Spleen (tissue), 11 donors: ENCODE results near the gene KCMF1. TPM values are rescaled to one million over a fixed set of nuclear protein-coding genes. Genes with fewer than 3 reads are reported as not detected.

Experiments used
- DNase-seq: peaks from one replicate; pipeline ENCODE4 v3.0.0-alpha.2; 2020
- H3K27ac ChIP-seq, 8 donors: fragments of 200-600 bp; sonication (generic) in 7 of 8; 1 replicate in 4 of 8; 2 replicates in 4 of 8; pipeline versions ENCODE4 v1.5.0 to v1.8.0; 2016 to 2021; ENCODE audit warnings: inconsistent platforms in 4 of 8, mild to moderate bottlenecking in 4 of 8, moderate library complexity in 1 of 8
- H3K27me3 ChIP-seq, 7 donors: fragments of 200-600 bp; sonication (generic) in 6 of 7; replicated peaks in 1 of 7; 1 replicate in 4 of 7; 2 replicates in 3 of 7; pipeline versions ENCODE4 v1.5.0 to v1.8.0; 2016 to 2021; ENCODE audit warnings: inconsistent platforms in 3 of 7, mild to moderate bottlenecking in 1 of 7
- H3K36me3 ChIP-seq, 6 donors: fragments of 200-600 bp; sonication (generic) in 5 of 6; 1 replicate in 4 of 6; 2 replicates in 2 of 6; pipeline versions ENCODE4 v1.5.0 to v1.8.0; 2016 to 2021; ENCODE audit warnings: inconsistent platforms in 2 of 6
- H3K4me1 ChIP-seq, 6 donors: fragments of 200-600 bp; sonication (generic) in 5 of 6; 1 replicate in 3 of 6; 2 replicates in 3 of 6; pipeline versions ENCODE4 v1.5.0 to v1.8.0; 2016 to 2021; ENCODE audit warnings: inconsistent platforms in 3 of 6
- H3K4me3 ChIP-seq, 8 donors: fragments of 200-600 bp; sonication (generic) in 7 of 8; 1 replicate in 4 of 8; 2 replicates in 4 of 8; pipeline versions ENCODE4 v1.5.0 to v1.8.0; 2016 to 2021; ENCODE audit warnings: inconsistent platforms in 4 of 8, mild to moderate bottlenecking in 4 of 8, moderate library complexity in 2 of 8
- H3K9me3 ChIP-seq, 8 donors: fragments of 200-600 bp; sonication (generic) in 7 of 8; 1 replicate in 4 of 8; 2 replicates in 4 of 8; pipeline versions ENCODE4 v1.5.0 to v1.8.0; 2016 to 2021; ENCODE audit warnings: inconsistent platforms in 4 of 8
- POLR2A ChIP-seq, 3 donors: fragments of 450-650 bp; IDR thresholded peaks; one replicate each; pipeline ENCODE4 v1.5.1; 2017; ENCODE audit warnings: antibody characterized with exemption in 3 of 3, mild to moderate bottlenecking in 1 of 3
- POLR2AphosphoS5 ChIP-seq, 3 donors: sonication (generic); formaldehyde crosslinking; IDR thresholded peaks; one replicate each; pipeline ENCODE4 v1.5.1; 2017; ENCODE audit warnings: antibody characterized with exemption in 3 of 3
- WGBS, 5 donors: extraction: QIAGEN DNeasy Blood & Tissue Kit in 3 of 5; methylation state at CpG; one replicate each; pipeline versions ENCODE4 v1.1.5 to v1.1.7; 2013 to 2018; 5-methylcytosine and 5-hydroxymethylcytosine counted together
- intact Hi-C: fragments of 100-400 bp; cut with DNase I; formaldehyde crosslinking; loops from one replicate; pipeline ENCODE4 v1.15.0; 2023; ENCODE audit warnings: low total_unique reads
- polyA plus RNA-seq, 3 donors: library from polyadenylated mRNA; stranded (reverse); fragments of 200-250 nt; gene quantifications; one replicate each; pipeline ENCODE4 v1.2.1, GENCODE V29; 2013
- total RNA-seq, 7 donors: library from RNA; depleted of rRNA in 3 of 7; stranded (reverse); fragments of >200 nt in 3 of 7; fragmentation: NEBNext Ultra II Directional in 4 of 7; extraction: Animal tissue kit (Norgen Biotek cat#: 25700) in 4 of 7; gene quantifications; one replicate each; pipeline versions ENCODE4 v1.1.0 to v1.2.1, GENCODE V29; 2016 to 2021
- TF ChIP-seq, protein P1 (sequence below), 11 experiments: fragments of 200-600 bp in 7 of 11; fragments of 450-650 bp in 4 of 11; sonication (generic) in 4 of 11; IDR thresholded peaks in 8 of 11; conservative IDR thresholded peaks in 3 of 11; 1 replicate in 7 of 11; 2 replicates in 4 of 11; pipeline versions ENCODE4 v1.4.0 to v1.8.0; 2016 to 2021; ENCODE audit warnings: antibody characterized with exemption in 11 of 11, inconsistent platforms in 4 of 11, mild to moderate bottlenecking in 1 of 11
- donor health status: healthy with polysubstance abuse.
- donor health status: DM: no; HTN: no; CAD: no; lungs with moderate emphysema.
- donor health status: DM: no; HTN: no; CAD: no.
- donor health status: Bipolar disorder and iron deficiency.
- donor health status: healthy.
- donor health status: DM: no; HTN: no; CAD: no.
- donor health status: DM: yes; HTN: yes; CAD: no.

The KCMF1 gene
- total and polyA plus RNA-seq, 10 donors: 15.9 to 68.1 (median 46.9) TPM

DNA sequence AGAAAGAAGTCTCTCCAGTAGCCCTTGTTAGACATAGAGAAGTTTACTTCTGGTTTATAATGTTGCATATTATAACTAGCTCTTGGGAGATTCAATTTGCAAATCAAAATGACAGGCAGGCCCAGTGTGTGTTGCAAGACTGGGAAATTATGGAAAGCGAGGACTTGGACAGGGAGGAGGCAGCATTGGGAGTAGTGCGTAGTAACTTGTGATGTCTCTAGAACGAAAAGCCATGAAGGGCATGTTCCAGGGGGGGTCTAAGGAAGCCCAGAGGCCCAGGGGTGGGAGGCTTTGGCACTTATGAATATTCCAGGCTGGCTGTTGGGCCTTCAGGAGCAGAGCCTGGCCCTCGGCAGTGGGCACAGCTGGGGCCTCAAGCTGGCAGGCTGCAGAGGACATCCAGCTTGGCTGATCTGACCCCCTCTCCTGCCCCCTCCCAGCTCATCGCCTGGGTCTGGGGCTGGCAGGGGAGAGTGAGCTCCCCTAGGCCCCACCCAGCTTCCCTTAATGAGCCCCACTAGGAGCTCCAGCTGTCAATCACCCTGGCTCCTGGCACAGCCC is 107.0 kb downstream of the KCMF1 start:
- WGBS, 5 donors: 79 to 91% (median 88%) methylated on average over 5 of the region's 5 CpGs
- H3K27me3 ChIP-seq: peaks cover 0 to 19% (median 3%) of the 10 kb centered on the region in 7 donors
- no peak for TF ChIP-seq POLR2A (IDR thresholded peaks at IDR 0.05)
- TF ChIP-seq POLR2AphosphoS5 (IDR thresholded peaks at IDR 0.05): no peak
- TF ChIP-seq, protein P1, sequence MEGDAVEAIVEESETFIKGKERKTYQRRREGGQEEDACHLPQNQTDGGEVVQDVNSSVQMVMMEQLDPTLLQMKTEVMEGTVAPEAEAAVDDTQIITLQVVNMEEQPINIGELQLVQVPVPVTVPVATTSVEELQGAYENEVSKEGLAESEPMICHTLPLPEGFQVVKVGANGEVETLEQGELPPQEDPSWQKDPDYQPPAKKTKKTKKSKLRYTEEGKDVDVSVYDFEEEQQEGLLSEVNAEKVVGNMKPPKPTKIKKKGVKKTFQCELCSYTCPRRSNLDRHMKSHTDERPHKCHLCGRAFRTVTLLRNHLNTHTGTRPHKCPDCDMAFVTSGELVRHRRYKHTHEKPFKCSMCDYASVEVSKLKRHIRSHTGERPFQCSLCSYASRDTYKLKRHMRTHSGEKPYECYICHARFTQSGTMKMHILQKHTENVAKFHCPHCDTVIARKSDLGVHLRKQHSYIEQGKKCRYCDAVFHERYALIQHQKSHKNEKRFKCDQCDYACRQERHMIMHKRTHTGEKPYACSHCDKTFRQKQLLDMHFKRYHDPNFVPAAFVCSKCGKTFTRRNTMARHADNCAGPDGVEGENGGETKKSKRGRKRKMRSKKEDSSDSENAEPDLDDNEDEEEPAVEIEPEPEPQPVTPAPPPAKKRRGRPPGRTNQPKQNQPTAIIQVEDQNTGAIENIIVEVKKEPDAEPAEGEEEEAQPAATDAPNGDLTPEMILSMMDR (IDR thresholded peaks at IDR 0.05 in 8 of 11, conservative IDR thresholded peaks at IDR 0.05 in 3 of 11): no peak
- no peak overlapping the region for H3K4me3 ChIP-seq
- no peak overlapping the region for H3K27ac ChIP-seq
- intact Hi-C loops: no loop called here
- H3K36me3 ChIP-seq: no peaks in the 10 kb centered on the region
- no peak for DNase-seq
- H3K4me1 ChIP-seq: no peaks in the 10 kb centered on the region
- peaks cover 0 to 18% (median 14%) of the 10 kb centered on the region in 8 donors for H3K9me3 ChIP-seq

DNA sequence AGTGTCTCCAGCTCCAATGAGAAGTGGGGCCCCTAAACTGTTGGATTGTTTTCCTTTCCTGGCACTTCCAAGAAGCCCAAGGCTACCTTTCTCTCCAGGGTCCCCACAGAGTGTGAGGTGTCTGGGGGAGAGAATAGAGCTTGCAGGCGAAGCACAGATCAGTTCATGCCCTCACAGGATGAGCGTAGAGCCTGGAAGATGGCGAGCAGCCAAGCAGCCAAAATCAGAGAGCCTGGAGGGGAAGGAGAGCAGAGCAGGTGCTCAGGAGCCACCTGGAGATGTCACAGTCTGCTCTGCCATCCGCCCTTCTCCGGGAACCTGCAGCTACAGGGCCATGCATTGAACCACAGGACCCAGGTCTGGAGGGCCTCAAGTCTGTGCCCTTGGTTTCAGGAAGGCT is 107.6 kb downstream of the KCMF1 start:
- H3K4me1 ChIP-seq: no peaks in the 10 kb centered on the region
- H3K4me3 ChIP-seq: no peak overlapping the region
- TF ChIP-seq, protein P1 (IDR thresholded peaks at IDR 0.05 in 8 of 11, conservative IDR thresholded peaks at IDR 0.05 in 3 of 11): no peak
- no peak for TF ChIP-seq POLR2AphosphoS5 (IDR thresholded peaks at IDR 0.05)
- TF ChIP-seq POLR2A (IDR thresholded peaks at IDR 0.05): no peak
- 74 to 94% (median 89%) methylated on average over 3 to 5 of the region's 5 CpGs for WGBS, 5 donors
- no peak for DNase-seq
- peaks cover 0 to 19% (median 3%) of the 10 kb centered on the region in 7 donors for H3K27me3 ChIP-seq
- intact Hi-C loops: no loop called here
- H3K36me3 ChIP-seq: no peaks in the 10 kb centered on the region
- H3K9me3 ChIP-seq: peaks cover 0 to 22% (median 16%) of the 10 kb centered on the region in 8 donors
- no peak overlapping the region for H3K27ac ChIP-seq

DNA sequence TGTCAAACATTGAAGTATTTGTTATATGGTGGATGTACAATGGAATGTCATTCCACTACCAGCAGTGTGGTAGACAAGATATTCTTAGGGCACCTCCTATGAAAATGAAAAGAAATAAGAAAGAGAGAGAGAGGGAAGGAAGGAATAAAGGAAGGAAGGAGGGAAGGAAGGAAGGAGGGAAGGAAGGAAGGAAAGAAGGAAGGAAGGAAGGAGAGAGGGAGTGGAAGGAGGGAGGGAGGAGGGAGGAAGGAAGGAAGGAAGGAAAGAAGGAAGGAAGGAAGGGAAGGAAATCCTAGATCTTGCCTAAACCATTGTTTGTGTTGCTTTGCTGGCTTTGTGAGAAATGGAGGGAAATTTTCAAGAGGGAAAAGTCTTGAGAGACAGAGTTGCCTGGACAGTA is 112.1 kb downstream of the KCMF1 start:
- H3K4me3 ChIP-seq: no peak overlapping the region
- H3K27ac ChIP-seq: no peak overlapping the region
- intact Hi-C loops: no loop called here
- H3K36me3 ChIP-seq: no peaks in the 10 kb centered on the region
- H3K4me1 ChIP-seq: no peaks in the 10 kb centered on the region
- peaks cover 0 to 22% (median 16%) of the 10 kb centered on the region in 8 donors for H3K9me3 ChIP-seq
- TF ChIP-seq POLR2A (IDR thresholded peaks at IDR 0.05) (no peak), POLR2AphosphoS5 (IDR thresholded peaks at IDR 0.05) (no peak)
- TF ChIP-seq, protein P1 (IDR thresholded peaks at IDR 0.05 in 8 of 11, conservative IDR thresholded peaks at IDR 0.05 in 3 of 11): no peak
- no peak for DNase-seq
- H3K27me3 ChIP-seq: peaks cover 0 to 6% (median 0%) of the 10 kb centered on the region in 7 donors

DNA sequence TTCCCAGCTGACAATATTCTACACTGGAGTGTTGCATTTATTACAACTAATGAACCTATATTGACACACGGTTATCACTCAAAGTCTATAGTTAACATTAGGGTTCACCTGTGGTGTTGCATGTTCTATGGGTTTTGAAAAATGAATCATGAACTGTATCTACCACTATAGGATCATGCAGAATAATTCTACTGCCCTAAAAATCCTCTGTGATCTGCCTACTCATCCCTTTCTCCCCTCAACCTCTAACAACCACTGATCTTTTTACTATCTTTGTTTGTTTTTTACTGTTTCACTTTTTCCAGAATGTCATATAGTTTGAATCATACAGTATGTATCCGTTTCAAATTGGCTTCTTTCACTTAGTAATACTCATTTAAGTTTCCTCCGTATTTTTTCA is 114.6 kb downstream of the KCMF1 start:
- Histone ChIP-seq H3K4me3 (no peak overlapping the region), H3K36me3 (no peaks in the 10 kb centered on the region), H3K27me3 (peaks cover 0 to 15% (median 0%) of the 10 kb centered on the region in 7 donors), H3K9me3 (peaks cover 0 to 22% (median 16%) of the 10 kb centered on the region in 8 donors), H3K27ac (no peak overlapping the region), H3K4me1 (no peaks in the 10 kb centered on the region)
- TF ChIP-seq POLR2AphosphoS5 (IDR thresholded peaks at IDR 0.05) (no peak), POLR2A (IDR thresholded peaks at IDR 0.05) (no peak)
- TF ChIP-seq, protein P1 (IDR thresholded peaks at IDR 0.05 in 8 of 11, conservative IDR thresholded peaks at IDR 0.05 in 3 of 11): no peak
- intact Hi-C loops: no loop called here
- DNase-seq: no peak
- WGBS, 5 donors: 68 to 84% (median 75%) methylated on average over 3 of the region's 3 CpGs
